Heart left ventricle (tissue), 13 donors: ENCODE results near the gene TYMS.

ENCODE experiments used
- CTCF ChIP-seq, 12 donors: fragments of 200-600 bp; sonication (generic) in 4 of 12; IDR thresholded peaks; one replicate each; pipeline versions ENCODE4 v1.5.0 to v1.8.0; 2018 to 2022; ENCODE audit warnings: antibody characterized with exemption in 12 of 12, mild to moderate bottlenecking in 5 of 12
- POLR2A ChIP-seq, 2 donors: fragments of 450-650 bp; IDR thresholded peaks; one replicate each; pipeline ENCODE4 v1.6.1; 2017; ENCODE audit warnings: antibody characterized with exemption in 2 of 2, mild to moderate bottlenecking in 2 of 2, moderate library complexity in 2 of 2
- donor health status: ischemic (EF 13 %, LVEDD 7.1; RV severe dilation, severe dysfunction).
- donor health status: DM: no; HTN: yes; CAD: no.
- donor health status: DM: no; HTN: no; CAD: no.
- donor health status: ischemic (EF 25% LVEDD 6.9; RV normal size, moderate dysfunction).
- donor health status: ischemic (EF 25% LVEDD 5.7; RV mildly dilated, moderate dysfunction).
- donor health status: ischemic (EF 35%, LVEDD 5.7; RV mildly dilated, moderate dysfunction).
- donor health status: nonischemic (EF 11% LVEDD 7.7; RV severe dilation, severe dysfunction).
- donor health status: DM: yes; HTN: yes; CAD: no.
- donor health status: PGD.
- donor health status: ischemic (EF 29% LVEDD 5.4; RV normal size, mild dysfunction).
- donor health status: nonischemic (EF 23%, LVEDD 6.1; RV moderate dilation, normal function).

DNA sequence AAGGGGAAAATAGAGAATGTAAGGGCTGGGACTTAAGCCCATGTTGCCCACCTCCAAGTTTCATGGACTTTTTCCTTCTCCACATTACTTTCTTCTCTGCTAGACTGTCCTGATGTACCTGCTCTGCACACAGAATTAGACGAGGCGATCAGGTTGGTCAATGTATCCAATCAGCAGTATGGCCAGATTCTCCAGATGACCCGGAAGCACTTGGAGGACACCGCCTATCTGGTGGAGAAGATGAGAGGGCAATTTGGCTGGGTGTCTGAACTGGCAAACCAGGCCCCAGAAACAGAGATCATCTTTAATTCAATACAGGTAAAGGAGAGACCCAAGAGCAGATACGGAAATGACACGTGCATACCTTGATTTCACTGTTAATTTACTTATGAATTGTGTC, 16.2 kb upstream of the TYMS start:
- TF ChIP-seq CTCF (IDR thresholded peaks at IDR 0.05), result no peak
- no peak for TF ChIP-seq POLR2A (IDR thresholded peaks at IDR 0.05)
